ENCODE data around the gene DAZAP2. TPM values are rescaled to one million over a fixed set of nuclear protein-coding genes. Genes with fewer than 3 reads are reported as not detected.

Gene DAZAP2
- total RNA-seq, 4 donors from 2014 or later: 172 to 424 (median 256) TPM

GRCh38 chr12:51262758-51263177 is 24.1 kb downstream of the DAZAP2 start:
- intact Hi-C loops (cut with DNase I; ENCODE audit: low total_unique reads): no loop called here

GRCh38 chr12:51263341-51263740 is 24.7 kb downstream of the DAZAP2 start:
- H3K4me3 ChIP-seq (ENCODE audit: low read depth, poor library complexity, severe bottlenecking): no peak overlapping the region
- 93 to 95% methylated on average over 3 of the region's 3 CpGs for WGBS, 2 donors
- DNase-seq (ENCODE audit: low spot score in 2 of 2): no peak
- intact Hi-C loops (cut with DNase I; ENCODE audit: low total_unique reads): no loop called here
- TF ChIP-seq POLR2A (IDR thresholded peaks at IDR 0.05): no peak
- TF ChIP-seq, protein P1, sequence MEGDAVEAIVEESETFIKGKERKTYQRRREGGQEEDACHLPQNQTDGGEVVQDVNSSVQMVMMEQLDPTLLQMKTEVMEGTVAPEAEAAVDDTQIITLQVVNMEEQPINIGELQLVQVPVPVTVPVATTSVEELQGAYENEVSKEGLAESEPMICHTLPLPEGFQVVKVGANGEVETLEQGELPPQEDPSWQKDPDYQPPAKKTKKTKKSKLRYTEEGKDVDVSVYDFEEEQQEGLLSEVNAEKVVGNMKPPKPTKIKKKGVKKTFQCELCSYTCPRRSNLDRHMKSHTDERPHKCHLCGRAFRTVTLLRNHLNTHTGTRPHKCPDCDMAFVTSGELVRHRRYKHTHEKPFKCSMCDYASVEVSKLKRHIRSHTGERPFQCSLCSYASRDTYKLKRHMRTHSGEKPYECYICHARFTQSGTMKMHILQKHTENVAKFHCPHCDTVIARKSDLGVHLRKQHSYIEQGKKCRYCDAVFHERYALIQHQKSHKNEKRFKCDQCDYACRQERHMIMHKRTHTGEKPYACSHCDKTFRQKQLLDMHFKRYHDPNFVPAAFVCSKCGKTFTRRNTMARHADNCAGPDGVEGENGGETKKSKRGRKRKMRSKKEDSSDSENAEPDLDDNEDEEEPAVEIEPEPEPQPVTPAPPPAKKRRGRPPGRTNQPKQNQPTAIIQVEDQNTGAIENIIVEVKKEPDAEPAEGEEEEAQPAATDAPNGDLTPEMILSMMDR (IDR thresholded peaks at IDR 0.05): no peak

More at GRCh38 chr12:51262758-51263177, 24.1 kb downstream of the DAZAP2 start:
- DNase-seq (ENCODE audit: low spot score in 2 of 2): no peak
- WGBS, 2 donors: 13 to 50% methylated on average over 7 of the region's 7 CpGs
- TF ChIP-seq POLR2A (IDR thresholded peaks at IDR 0.05): no peak
- TF ChIP-seq, protein P1 (IDR thresholded peaks at IDR 0.05): no peak
- no peak overlapping the region for H3K4me3 ChIP-seq (ENCODE audit: low read depth, poor library complexity, severe bottlenecking)

DNA sequence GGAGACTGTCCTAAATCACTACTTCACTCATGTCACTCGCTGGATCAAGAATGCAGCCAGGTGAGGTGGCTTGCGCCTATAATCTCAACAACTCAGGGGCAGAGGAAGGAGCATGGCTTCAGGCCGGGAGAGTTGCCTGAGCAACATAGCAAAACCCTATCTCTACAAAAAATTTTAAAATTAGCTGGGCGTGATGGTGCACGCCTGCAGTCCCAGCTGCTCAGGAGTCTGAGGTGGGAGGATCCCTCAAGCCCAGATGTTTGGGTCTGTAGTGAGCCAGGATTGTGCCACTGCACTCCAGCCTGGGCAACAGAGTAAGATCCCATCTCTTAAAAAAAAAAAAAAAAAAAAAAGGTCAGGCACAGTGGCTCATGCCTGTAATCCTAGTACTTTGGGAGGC is 25.7 kb downstream of the DAZAP2 start:
- intact Hi-C loops (cut with DNase I; ENCODE audit: low total_unique reads): no loop called here
- no peak for DNase-seq (ENCODE audit: low spot score in 2 of 2)
- WGBS, 2 donors: 59 to 70% methylated on average over 5 of the region's 5 CpGs
- TF ChIP-seq POLR2A (IDR thresholded peaks at IDR 0.05): no peak
- TF ChIP-seq, protein P1 (IDR thresholded peaks at IDR 0.05): no peak
- H3K4me3 ChIP-seq (ENCODE audit: low read depth, poor library complexity, severe bottlenecking): no peak overlapping the region

- TF ChIP-seq, protein P1 (IDR thresholded peaks at IDR 0.05): no peak
- TF ChIP-seq POLR2A (IDR thresholded peaks at IDR 0.05): no peak
- no peak for DNase-seq (ENCODE audit: low spot score in 2 of 2)
- no peak overlapping the region for H3K4me3 ChIP-seq (ENCODE audit: low read depth, poor library complexity, severe bottlenecking)
- intact Hi-C loops (cut with DNase I; ENCODE audit: low total_unique reads): loop anchor here (5.0 kb wide), 1 partner anchor 77 kb away; no protein-coding TSS in a partner anchor
These were observed 26.4 kb downstream of the DAZAP2 start for GRCh38 chr12:51265024-51265423.

DNA sequence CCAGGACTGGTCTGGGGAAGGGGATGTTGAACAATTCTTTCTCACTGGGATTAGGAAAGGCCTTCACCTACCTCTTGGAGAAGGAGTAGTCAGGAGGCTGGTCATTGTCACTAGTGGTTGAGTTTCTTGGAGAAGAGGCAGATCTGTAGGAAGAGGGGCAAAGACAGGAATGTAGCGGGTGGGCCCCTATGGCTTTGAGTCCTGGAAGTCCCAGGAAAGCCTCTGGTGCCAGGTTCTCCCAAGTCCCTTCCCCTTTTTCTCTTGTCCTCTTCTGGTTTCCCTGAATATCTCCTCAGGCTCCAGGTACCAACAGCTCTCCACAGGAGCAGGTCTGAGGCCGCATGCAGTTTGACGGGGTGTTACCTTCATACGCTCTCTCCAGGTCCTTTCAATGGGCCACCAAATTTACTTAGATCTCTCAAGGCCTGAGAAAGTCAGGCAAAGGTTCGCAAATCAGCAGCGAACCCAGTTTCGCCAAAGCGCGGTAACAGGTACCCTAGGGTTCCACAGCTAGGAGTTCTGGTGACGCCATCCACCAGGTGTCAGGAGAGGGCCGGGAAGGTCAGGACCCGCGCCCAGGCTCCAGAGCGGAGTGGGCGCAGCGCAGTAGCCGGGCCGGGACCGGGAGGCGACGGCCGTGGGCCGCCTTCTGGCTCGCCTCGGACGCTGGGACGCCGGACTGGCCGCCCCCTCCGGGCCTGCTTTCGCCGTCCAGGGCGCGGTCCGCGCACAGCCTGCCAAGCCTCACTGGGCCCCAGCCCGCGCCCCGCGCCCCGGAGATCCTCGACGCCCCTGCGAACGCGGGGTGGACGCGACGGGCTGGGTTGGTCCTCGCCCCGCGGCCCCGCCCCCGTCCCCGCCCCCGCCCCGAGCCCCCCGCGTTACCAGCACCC is 30.8 kb downstream of the DAZAP2 start:
- intact Hi-C loops (cut with DNase I; ENCODE audit: low total_unique reads): loop anchor here (5.0 kb wide), 1 partner anchor 73 kb away; no protein-coding TSS in a partner anchor
- TF ChIP-seq, protein P1 (IDR thresholded peaks at IDR 0.05): no peak
- no peak for TF ChIP-seq POLR2A (IDR thresholded peaks at IDR 0.05)
- H3K4me3 ChIP-seq (ENCODE audit: low read depth, poor library complexity, severe bottlenecking): peak overlapping the region; percentile 80
- 11 to 39% methylated on average over 10 to 39 of the region's 59 CpGs for WGBS, 2 donors
- peak in 1 of 2 donors; percentile 89 for DNase-seq (ENCODE audit: low spot score in 2 of 2)
